HG03378 (cell line): ENCODE results near the gene CDC7.

ENCODE experiments used
- ATAC-seq: cut with Tn5 transposase; IDR thresholded peaks from one replicate; pipeline ENCODE4 v1.9.1; 2021; ENCODE audit warnings: mild to moderate bottlenecking, moderate library complexity; ENCODE audit not compliant: unreplicated experiment

Gene CDC7

GRCh38 chr1:91572044-91572443 is 71.4 kb downstream of the CDC7 start:
- peak; percentile 94 for ATAC-seq
